DND-41 (cell line): ENCODE measurements around the gene NT5C1B.

ENCODE experiments used
- ATAC-seq: fragments of 200-7000 bp; cut with Tn5 transposase; 3 replicates; pipeline ENCODE4 v1.9.1; 2021; ENCODE audit warnings: low read depth; ENCODE audit not compliant: insufficient read depth
- DNase-seq: peaks from one replicate; pipeline ENCODE4 v3.0.0-alpha.2; 2020
- H2AFZ ChIP-seq: 2 replicates; pipeline ENCODE4 v1.6.0; 2012; ENCODE audit warnings: low read depth, low read length
- H3K27ac ChIP-seq: 2 replicates; pipeline ENCODE4 v1.5.1; 2012; ENCODE audit warnings: low read length, inconsistent platforms
- H3K27me3 ChIP-seq: fragments of 200-600 bp; sonication (generic); 2 replicates; pipeline ENCODE4 v1.6.0; 2012; ENCODE audit warnings: low read length, mild to moderate bottlenecking, inconsistent platforms; ENCODE audit not compliant: insufficient read depth, poor library complexity
- H3K36me3 ChIP-seq: 2 replicates; pipeline ENCODE4 v1.5.1; 2012; ENCODE audit warnings: low read length, inconsistent platforms; ENCODE audit not compliant: insufficient read depth
- H3K4me1 ChIP-seq: 2 replicates; pipeline ENCODE4 v1.5.1; 2012; ENCODE audit warnings: mild to moderate bottlenecking, low read length; ENCODE audit not compliant: insufficient read depth
- H3K4me2 ChIP-seq: 2 replicates; pipeline ENCODE4 v1.6.0; 2012; ENCODE audit warnings: mild to moderate bottlenecking, moderate library complexity, low read length, inconsistent platforms; ENCODE audit not compliant: insufficient read depth
- H3K4me3 ChIP-seq, 2 experiments: fragments of 200-600 bp in 1 of 2; shearing (Covaris generic) in 1 of 2; 2 replicates each; pipeline ENCODE4 v1.5.1; 2012 to 2016; ENCODE audit warnings: inconsistent platforms in 2 of 2, low read length in 2 of 2, mild to moderate bottlenecking in 2 of 2, low read depth in 1 of 2, moderate library complexity in 1 of 2
- H3K79me2 ChIP-seq: 2 replicates; pipeline ENCODE4 v1.6.0; 2012; ENCODE audit warnings: low read length, inconsistent platforms; ENCODE audit not compliant: insufficient read depth
- H3K9ac ChIP-seq: 2 replicates; pipeline ENCODE4 v1.6.0; 2012; ENCODE audit warnings: low read depth, mild to moderate bottlenecking, inconsistent platforms, low read length, moderate library complexity
- H3K9me3 ChIP-seq: 2 replicates; pipeline ENCODE4 v1.5.1; 2012; ENCODE audit warnings: low read length, moderate library complexity, mild to moderate bottlenecking, inconsistent platforms; ENCODE audit not compliant: insufficient read depth, severe bottlenecking
- H4K20me1 ChIP-seq: 2 replicates; pipeline ENCODE4 v1.6.0; 2012; ENCODE audit warnings: low read length; ENCODE audit not compliant: insufficient read depth
- EZH2 ChIP-seq: IDR thresholded peaks from 3 replicates; pipeline ENCODE4 v1.6.1; 2012; ENCODE audit warnings: borderline replicate concordance, low read depth, mild to moderate bottlenecking, moderate library complexity, low read length, inconsistent platforms; ENCODE audit not compliant: severe bottlenecking
- TF ChIP-seq, protein P1 (sequence below): IDR thresholded peaks from 2 replicates; pipeline ENCODE4 v1.5.1; 2012; ENCODE audit warnings: borderline replicate concordance, low read length, moderate library complexity, mild to moderate bottlenecking; ENCODE audit not compliant: poor library complexity, severe bottlenecking; ENCODE audit errors: extremely low read depth

Gene NT5C1B

GRCh38 chr2:18536697-18537096 is 52.7 kb downstream of the NT5C1B start:
- Histone ChIP-seq H3K9ac (no peak overlapping the region), H3K36me3 (no peaks in the 10 kb centered on the region), H3K9me3 (no peaks in the 10 kb centered on the region), H3K27ac (no peak overlapping the region), H3K79me2 (no peaks in the 10 kb centered on the region), H3K4me2 (no peak overlapping the region), H3K4me1 (no peaks in the 10 kb centered on the region), H3K4me3 (no peak overlapping the region), H2AFZ (no peak overlapping the region), H3K27me3 (no peaks in the 10 kb centered on the region), H4K20me1 (no peaks in the 10 kb centered on the region)
- ATAC-seq (no peak), DNase-seq (no peak)
- TF ChIP-seq, protein P1, sequence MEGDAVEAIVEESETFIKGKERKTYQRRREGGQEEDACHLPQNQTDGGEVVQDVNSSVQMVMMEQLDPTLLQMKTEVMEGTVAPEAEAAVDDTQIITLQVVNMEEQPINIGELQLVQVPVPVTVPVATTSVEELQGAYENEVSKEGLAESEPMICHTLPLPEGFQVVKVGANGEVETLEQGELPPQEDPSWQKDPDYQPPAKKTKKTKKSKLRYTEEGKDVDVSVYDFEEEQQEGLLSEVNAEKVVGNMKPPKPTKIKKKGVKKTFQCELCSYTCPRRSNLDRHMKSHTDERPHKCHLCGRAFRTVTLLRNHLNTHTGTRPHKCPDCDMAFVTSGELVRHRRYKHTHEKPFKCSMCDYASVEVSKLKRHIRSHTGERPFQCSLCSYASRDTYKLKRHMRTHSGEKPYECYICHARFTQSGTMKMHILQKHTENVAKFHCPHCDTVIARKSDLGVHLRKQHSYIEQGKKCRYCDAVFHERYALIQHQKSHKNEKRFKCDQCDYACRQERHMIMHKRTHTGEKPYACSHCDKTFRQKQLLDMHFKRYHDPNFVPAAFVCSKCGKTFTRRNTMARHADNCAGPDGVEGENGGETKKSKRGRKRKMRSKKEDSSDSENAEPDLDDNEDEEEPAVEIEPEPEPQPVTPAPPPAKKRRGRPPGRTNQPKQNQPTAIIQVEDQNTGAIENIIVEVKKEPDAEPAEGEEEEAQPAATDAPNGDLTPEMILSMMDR: no peak
- TF ChIP-seq EZH2: no peak

GRCh38 chr2:18536100-18536499 is 53.3 kb downstream of the NT5C1B start:
- no peaks in the 10 kb centered on the region for H3K79me2 ChIP-seq
- ATAC-seq (no peak), DNase-seq (no peak)
- no peak overlapping the region for H3K4me2 ChIP-seq
- H3K9ac ChIP-seq: no peak overlapping the region
- H3K4me1 ChIP-seq: no peaks in the 10 kb centered on the region
- no peaks in the 10 kb centered on the region for H3K9me3 ChIP-seq
- H3K27me3 ChIP-seq: no peaks in the 10 kb centered on the region
- no peak overlapping the region for H3K27ac ChIP-seq
- H3K36me3 ChIP-seq: no peaks in the 10 kb centered on the region
- H4K20me1 ChIP-seq: no peaks in the 10 kb centered on the region
- no peak overlapping the region for H2AFZ ChIP-seq
- H3K4me3 ChIP-seq: no peak overlapping the region
- TF ChIP-seq, protein P1: no peak
- TF ChIP-seq EZH2: no peak

DNA sequence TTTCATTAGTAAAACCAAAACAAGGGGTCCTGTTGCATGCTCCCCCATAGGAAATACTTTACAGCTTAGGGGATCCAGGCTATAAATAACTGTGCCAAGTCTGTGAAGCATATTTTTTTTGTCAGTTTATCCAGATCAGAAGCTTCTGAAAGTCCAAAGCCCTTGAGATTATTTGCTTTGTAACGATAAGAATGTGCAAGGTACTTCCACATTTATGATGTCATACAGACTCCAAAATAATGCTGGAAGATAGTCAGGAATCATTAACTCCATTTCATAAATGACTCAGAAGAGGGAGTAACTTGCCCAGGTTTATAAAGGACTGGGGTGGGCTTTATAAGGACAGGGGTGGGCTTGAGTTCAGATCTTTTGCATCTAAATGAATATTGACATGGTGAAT is 58.2 kb downstream of the NT5C1B start:
- Histone ChIP-seq H3K27me3 (no peaks in the 10 kb centered on the region), H2AFZ (no peak overlapping the region), H3K9ac (no peak overlapping the region), H3K27ac (no peak overlapping the region), H3K9me3 (no peaks in the 10 kb centered on the region), H3K4me2 (no peak overlapping the region), H4K20me1 (no peaks in the 10 kb centered on the region), H3K36me3 (no peaks in the 10 kb centered on the region), H3K4me1 (no peaks in the 10 kb centered on the region), H3K79me2 (no peaks in the 10 kb centered on the region), H3K4me3 (no peak overlapping the region)
- ATAC-seq: no peak
- TF ChIP-seq EZH2: no peak
- TF ChIP-seq, protein P1: no peak
- DNase-seq: no peak

DNA sequence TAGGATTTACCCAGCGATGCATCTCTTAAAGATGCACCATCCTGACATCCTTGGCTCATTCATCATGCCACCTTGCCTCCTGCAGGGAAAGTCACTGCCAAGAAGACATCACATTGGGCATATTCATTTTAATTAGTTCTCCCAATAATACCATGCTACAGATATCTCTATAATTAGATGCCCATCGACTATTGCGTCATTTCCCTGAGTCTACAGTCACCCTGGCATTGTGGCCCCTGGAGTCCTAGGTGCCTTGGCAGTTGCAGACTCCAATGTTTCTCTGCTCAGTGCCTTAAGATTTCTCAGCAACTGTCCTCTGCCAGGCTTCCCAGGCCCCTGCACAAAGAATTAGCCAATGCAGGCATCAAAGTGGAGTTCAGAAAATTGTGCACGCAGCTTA is 61.5 kb downstream of the NT5C1B start:
- H3K4me3 ChIP-seq: no peak overlapping the region
- DNase-seq (no peak), ATAC-seq (no peak)
- H2AFZ ChIP-seq: no peak overlapping the region
- H3K79me2 ChIP-seq: no peaks in the 10 kb centered on the region
- no peak overlapping the region for H3K9ac ChIP-seq
- H3K27me3 ChIP-seq: no peaks in the 10 kb centered on the region
- H3K27ac ChIP-seq: no peak overlapping the region
- TF ChIP-seq, protein P1: no peak
- H3K4me2 ChIP-seq: no peak overlapping the region
- no peaks in the 10 kb centered on the region for H3K4me1 ChIP-seq
- H4K20me1 ChIP-seq: no peaks in the 10 kb centered on the region
- no peaks in the 10 kb centered on the region for H3K9me3 ChIP-seq
- no peaks in the 10 kb centered on the region for H3K36me3 ChIP-seq
